ENCODE results near the gene ARPC3. TPM values are rescaled to one million over a fixed set of nuclear protein-coding genes. Genes with fewer than 3 reads are reported as not detected.
A peak's percentile ranks its signal among the peaks of the same experiment; 100 is the strongest.

ARPC3 gene
- total RNA-seq, 1 experiment from 2014 or later: 115 TPM

GRCh38 chr12:110403976-110404682 is 46.0 kb downstream of the ARPC3 start:
- RAD21 ChIA-PET (ENCODE audit: low non-redundant PET in 1 of 2, low total read pairs in 2 of 2, uncharacterized antibody in 2 of 2, unreplicated experiment in 2 of 2): interaction anchor here in 1 of 2 experiments (0.6 kb wide), 1 partner anchor 496 kb away, joined by 14 read pairs; no protein-coding TSS in a partner anchor
- Histone ChIP-seq H3K4me3 (replicated peaks in 1 of 2; ENCODE audit: low read depth in 1 of 2, low read length in 2 of 2) (peak overlapping the region; percentile 84 to 99), H3K4me1 (ENCODE audit: control insufficient read depth in 1 of 2, insufficient read depth in 2 of 2, low read length in 2 of 2) (peaks cover 6 to 19% of the 10 kb centered on the region in 2 experiments), H3K9ac (ENCODE audit: low read length) (peak overlapping the region; percentile 98), H3K4me2 (ENCODE audit: low read length) (peak overlapping the region; percentile 75), H3K36me3 (ENCODE audit: control insufficient read depth in 1 of 2, insufficient read depth in 2 of 2, low read length in 2 of 2) (peaks cover 5 to 10% of the 10 kb centered on the region in 2 experiments; a peak in 3 of 4 replicates), H3K27me3 (ENCODE audit: insufficient read depth, low read length) (no peaks in the 10 kb centered on the region), H3K9me2 (ENCODE audit: insufficient read depth) (no peaks in the 10 kb centered on the region), H2AFZ (ENCODE audit: low read depth, low read length, poor library complexity, severe bottlenecking) (peak overlapping the region; percentile 100), H3K27ac (ENCODE audit: low read depth, low read length) (peak overlapping the region; percentile 74), H4K20me1 (ENCODE audit: insufficient read depth) (no peaks in the 10 kb centered on the region), H3K9me3 (ENCODE audit: control insufficient read depth in 1 of 2, insufficient read depth in 1 of 2, low read depth in 1 of 2, low read length in 2 of 2) (no peaks in the 10 kb centered on the region), H3K79me2 (ENCODE audit: insufficient read depth, low read length) (peaks cover 47% of the 10 kb centered on the region)
- POLR2A ChIA-PET: no interaction called here
- CTCF ChIA-PET: interaction anchor here (1.2 kb wide), 1 partner anchor 27 kb away, joined by 5 read pairs; no protein-coding TSS in a partner anchor
- ATAC-seq: peak; percentile 67
- TF ChIP-seq FOSL1 (IDR thresholded peaks at IDR 0.05; ENCODE audit: low read depth): no peak
- peak; percentile 24 for TF ChIP-seq POLR2A (IDR thresholded peaks at IDR 0.05; ENCODE audit: borderline replicate concordance, extremely low read depth, insufficient read depth, insufficient read length)
- TF ChIP-seq POLR2AphosphoS5 (IDR thresholded peaks at IDR 0.05; ENCODE audit: low read depth, low read length): peak; percentile 80
- TF ChIP-seq ZFX (IDR thresholded peaks at IDR 0.05): 0 out of 2 replicates have a peak, but pooled peaks have one; percentile 16
- TSS peak; percentile 97 for BruUV-seq (replicated peaks)
- peak; percentile 45 for DNase-seq (ENCODE audit: low read depth, low spot score)
- intact Hi-C loops (cut with micrococcal nuclease): no loop called here

- Histone ChIP-seq H3K4me2 (ENCODE audit: low read length) (peak within 1 kb of the TSS; percentile 75), H3K27ac (ENCODE audit: low read depth, low read length) (peak within 1 kb of the TSS; percentile 74), H3K4me3 (replicated peaks in 1 of 2; ENCODE audit: low read depth in 1 of 2, low read length in 2 of 2) (peak within 1 kb of the TSS; percentile 84 to 99), H3K27me3 (ENCODE audit: insufficient read depth, low read length) (no peaks in the 10 kb centered on the region), H3K79me2 (ENCODE audit: insufficient read depth, low read length) (peaks cover 54% of the 10 kb centered on the region), H3K9me3 (ENCODE audit: control insufficient read depth in 1 of 2, insufficient read depth in 1 of 2, low read depth in 1 of 2, low read length in 2 of 2) (no peaks in the 10 kb centered on the region), H3K36me3 (ENCODE audit: control insufficient read depth in 1 of 2, insufficient read depth in 2 of 2, low read length in 2 of 2) (peaks cover 6 to 10% of the 10 kb centered on the region in 2 experiments; a peak in 3 of 4 replicates), H2AFZ (ENCODE audit: low read depth, low read length, poor library complexity, severe bottlenecking) (peak within 1 kb of the TSS; percentile 100), H3K9ac (ENCODE audit: low read length) (peak within 1 kb of the TSS; percentile 98), H4K20me1 (ENCODE audit: insufficient read depth) (no peaks in the 10 kb centered on the region), H3K9me2 (ENCODE audit: insufficient read depth) (no peaks in the 10 kb centered on the region), H3K4me1 (ENCODE audit: control insufficient read depth in 1 of 2, insufficient read depth in 2 of 2, low read length in 2 of 2) (peaks cover 6 to 19% of the 10 kb centered on the region in 2 experiments)
- peak; percentile 83 for DNase-seq (ENCODE audit: low read depth, low spot score)
- RAD21 ChIA-PET (ENCODE audit: low non-redundant PET in 1 of 2, low total read pairs in 2 of 2, uncharacterized antibody in 2 of 2, unreplicated experiment in 2 of 2): no interaction called here
- POLR2A ChIA-PET: no interaction called here
- TF ChIP-seq SP1 (IDR thresholded peaks at IDR 0.05; ENCODE audit: low read depth) (peak; percentile 39; the same call in 1 of the 2 replicates), POLR2AphosphoS5 (IDR thresholded peaks at IDR 0.05; ENCODE audit: low read depth, low read length) (peak; percentile 70), SIN3A (IDR thresholded peaks at IDR 0.05; ENCODE audit: low read depth) (peak; percentile 87; the same call in 1 of the 2 replicates), TCF7L2 (IDR thresholded peaks at IDR 0.05; ENCODE audit: borderline replicate concordance, extremely low read depth, insufficient read depth, insufficient read length) (peak; percentile 17), YY1 (IDR thresholded peaks at IDR 0.05; ENCODE audit: extremely low read depth, insufficient replicate concordance, low read depth, low read length) (peak; percentile 95), POLR2A (IDR thresholded peaks at IDR 0.05; ENCODE audit: borderline replicate concordance, extremely low read depth, insufficient read depth, insufficient read length) (peak; percentile 32), ELF1 (IDR thresholded peaks at IDR 0.05; ENCODE audit: borderline replicate concordance, low read depth) (no peak), SRF (IDR thresholded peaks at IDR 0.05; ENCODE audit: low read depth) (no peak)
- TF ChIP-seq, protein P1, sequence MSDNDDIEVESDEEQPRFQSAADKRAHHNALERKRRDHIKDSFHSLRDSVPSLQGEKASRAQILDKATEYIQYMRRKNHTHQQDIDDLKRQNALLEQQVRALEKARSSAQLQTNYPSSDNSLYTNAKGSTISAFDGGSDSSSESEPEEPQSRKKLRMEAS (IDR thresholded peaks at IDR 0.05): peak; percentile 94
- intact Hi-C loops (cut with micrococcal nuclease): no loop called here
- CTCF ChIA-PET: no interaction called here
- ATAC-seq: peak; percentile 86
- TSS peak; percentile 81 for BruUV-seq (replicated peaks)
Observed at GRCh38 chr12:110403146-110403975, 46.8 kb downstream of the ARPC3 start, which contains the start of gene ANAPC7. ANAPC7 (minus strand) TSS chr12:110403708; CDS start chr12:110403627, 81 bp downstream.
